Prostate gland (tissue), 2 donors: ENCODE measurements around the gene ABTB2.

Experiments used
- CTCF ChIP-seq, 4 experiments: fragments of 200-600 bp in 2 of 4; fragments of 450-650 bp in 2 of 4; sonication (generic) in 2 of 4; IDR thresholded peaks; 1 replicate in 3 of 4; 2 replicates in 1 of 4; pipeline ENCODE4 v1.5.1; 2016 to 2019; ENCODE audit warnings: antibody characterized with exemption in 4 of 4, mild to moderate bottlenecking in 2 of 4, moderate library complexity in 2 of 4
- POLR2A ChIP-seq: fragments of 450-650 bp; IDR thresholded peaks from one replicate; pipeline ENCODE4 v1.6.1; 2016; ENCODE audit warnings: antibody characterized with exemption, mild to moderate bottlenecking
- POLR2AphosphoS5 ChIP-seq: sonication (generic); formaldehyde crosslinking; IDR thresholded peaks from one replicate; pipeline ENCODE4 v1.6.1; 2017; ENCODE audit warnings: antibody characterized with exemption

- TF ChIP-seq CTCF (IDR thresholded peaks at IDR 0.05), result no peak
- no peak for TF ChIP-seq POLR2AphosphoS5
- no peak for TF ChIP-seq POLR2A
Observed at GRCh38 chr11:34157163-34157562, 200.6 kb downstream of the ABTB2 start.
